H1 (cell line): Measurements from ENCODE around the gene EXOC3L1.

ENCODE experiments used
- JUND ChIP-seq: IDR thresholded peaks from 2 replicates; pipeline ENCODE4 v1.6.1; 2011; ENCODE audit warnings: mild to moderate bottlenecking, improper control_type of control experiment, low read length
- MAFK ChIP-seq: IDR thresholded peaks from 2 replicates; pipeline ENCODE4 v1.6.1; 2012; ENCODE audit warnings: low read depth, mild to moderate bottlenecking, improper control_type of control experiment, low read length
- RAD21 ChIP-seq, 2 experiments: IDR thresholded peaks in 1 of 2; conservative IDR thresholded peaks in 1 of 2; 2 replicates each; pipeline ENCODE4 v1.6.1; 2011; ENCODE audit warnings: low read depth in 2 of 2, low read length in 2 of 2, improper control_type of control experiment in 1 of 2, inconsistent platforms in 1 of 2, mild to moderate bottlenecking in 1 of 2, moderate library complexity in 1 of 2
- TF ChIP-seq, protein P1 (sequence below), 3 experiments: IDR thresholded peaks; 1 replicate in 2 of 3; 2 replicates in 1 of 3; pipeline versions ENCODE4 v1.5.1 to v1.6.1; 2011; ENCODE audit warnings: low read length in 3 of 3, mild to moderate bottlenecking in 3 of 3, inconsistent platforms in 2 of 3, low read depth in 1 of 3, moderate library complexity in 1 of 3; ENCODE audit not compliant: insufficient read depth in 1 of 3; ENCODE audit errors: control extremely low read depth in 1 of 3

DNA sequence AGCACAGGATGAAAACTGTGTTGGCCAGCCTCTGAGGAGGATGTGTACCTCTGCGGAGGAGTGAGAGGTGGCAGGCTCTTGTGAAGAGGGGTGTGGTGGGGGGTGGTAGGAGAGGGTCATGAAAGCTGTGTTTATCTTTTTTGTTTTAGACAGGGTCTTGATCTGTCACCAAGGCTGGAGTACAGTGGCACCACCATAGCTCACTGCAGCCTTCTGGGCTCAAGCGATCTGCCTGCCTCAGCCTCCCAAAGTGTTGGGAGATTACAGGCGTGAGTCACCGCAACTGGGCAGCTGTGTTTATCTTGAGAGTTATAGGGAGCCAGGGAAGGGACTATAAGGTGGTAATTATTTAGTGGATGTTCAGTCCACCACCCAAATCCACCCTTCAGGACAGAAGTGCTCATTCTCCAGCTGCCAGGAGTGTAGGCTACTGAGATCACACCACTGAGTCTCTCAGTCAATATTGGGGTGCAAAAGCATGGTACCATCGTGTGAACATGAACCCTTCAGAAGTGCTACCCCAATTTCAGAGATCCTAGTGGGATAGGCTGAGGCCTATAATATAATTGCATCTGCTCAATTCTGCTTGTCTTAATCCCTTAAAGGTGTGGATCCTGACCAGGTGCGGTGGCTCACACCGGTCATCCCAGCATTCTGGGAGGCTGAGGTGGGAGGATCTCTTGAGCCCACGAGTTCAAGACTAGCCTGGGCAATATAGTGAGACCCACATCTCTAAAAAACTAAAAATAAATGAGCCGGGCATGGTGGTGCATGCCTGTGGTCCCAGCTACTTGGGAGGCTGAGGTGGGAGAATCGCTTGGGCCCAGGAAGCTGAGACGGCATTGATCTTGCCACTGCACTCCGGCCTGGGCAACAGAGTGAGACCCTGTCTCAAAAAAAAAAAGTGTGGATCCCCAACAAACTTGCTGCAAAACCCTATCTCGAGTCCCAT, 788 bp upstream of the EXOC3L1 start:
- TF ChIP-seq, protein P1, sequence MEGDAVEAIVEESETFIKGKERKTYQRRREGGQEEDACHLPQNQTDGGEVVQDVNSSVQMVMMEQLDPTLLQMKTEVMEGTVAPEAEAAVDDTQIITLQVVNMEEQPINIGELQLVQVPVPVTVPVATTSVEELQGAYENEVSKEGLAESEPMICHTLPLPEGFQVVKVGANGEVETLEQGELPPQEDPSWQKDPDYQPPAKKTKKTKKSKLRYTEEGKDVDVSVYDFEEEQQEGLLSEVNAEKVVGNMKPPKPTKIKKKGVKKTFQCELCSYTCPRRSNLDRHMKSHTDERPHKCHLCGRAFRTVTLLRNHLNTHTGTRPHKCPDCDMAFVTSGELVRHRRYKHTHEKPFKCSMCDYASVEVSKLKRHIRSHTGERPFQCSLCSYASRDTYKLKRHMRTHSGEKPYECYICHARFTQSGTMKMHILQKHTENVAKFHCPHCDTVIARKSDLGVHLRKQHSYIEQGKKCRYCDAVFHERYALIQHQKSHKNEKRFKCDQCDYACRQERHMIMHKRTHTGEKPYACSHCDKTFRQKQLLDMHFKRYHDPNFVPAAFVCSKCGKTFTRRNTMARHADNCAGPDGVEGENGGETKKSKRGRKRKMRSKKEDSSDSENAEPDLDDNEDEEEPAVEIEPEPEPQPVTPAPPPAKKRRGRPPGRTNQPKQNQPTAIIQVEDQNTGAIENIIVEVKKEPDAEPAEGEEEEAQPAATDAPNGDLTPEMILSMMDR (IDR thresholded peaks at IDR 0.05; ENCODE audit: control extremely low read depth in 1 of 3, insufficient read depth in 1 of 3, low read depth in 1 of 3, low read length in 3 of 3) = no peak
- TF ChIP-seq RAD21 (IDR thresholded peaks at IDR 0.05 in 1 of 2, conservative IDR thresholded peaks at IDR 0.05 in 1 of 2; ENCODE audit: low read depth in 2 of 2, low read length in 2 of 2) (no peak), JUND (no peak), MAFK (no peak)
